AG04449 (cell line): ENCODE data around the gene AK8.

ENCODE experiments used
- CTCF ChIA-PET: fragments of 350-600 bp; formaldehyde crosslinking; extraction: SDS; loops from one replicate; lab custom pipeline; 2021; ENCODE audit warnings: antibody characterized with exemption; lab: Yijun Ruan, JAX
- POLR2A ChIA-PET: fragments of 400-600, 350-600 bp; formaldehyde crosslinking; extraction: SDS; loops from one replicate; lab custom pipeline; 2020; ENCODE audit warnings: antibody characterized with exemption, inconsistent platforms; lab: Yijun Ruan, JAX
- DNase-seq: peaks from one replicate; pipeline ENCODE4 v3.0.0-alpha.2; 2010; ENCODE audit warnings: low read depth, low spot score
- H3K4me3 ChIP-seq: 2 replicates; pipeline ENCODE4 v1.5.1; 2011; ENCODE audit warnings: low read depth, mild to moderate bottlenecking, control low read depth, low read length
- CTCF ChIP-seq: IDR thresholded peaks from one replicate; pipeline ENCODE4 v1.5.1; 2011; ENCODE audit warnings: mild to moderate bottlenecking, moderate library complexity, low read length, control low read depth, inconsistent platforms; ENCODE audit not compliant: insufficient read depth; ENCODE audit errors: missing control alignments

Gene AK8

GRCh38 chr9:132873403-132873802 is 4.7 kb downstream of the AK8 start:
- no peak for TF ChIP-seq CTCF
- POLR2A ChIA-PET, result no interaction called here
- CTCF ChIA-PET, result interaction anchor here (1.8 kb wide), 1 partner anchor 28 kb away, joined by 5 read pairs; no protein-coding TSS in a partner anchor
- no peak overlapping the region for H3K4me3 ChIP-seq
- no peak for DNase-seq

- CTCF ChIA-PET, result no interaction called here
- no peak overlapping the region for H3K4me3 ChIP-seq
- no peak for TF ChIP-seq CTCF
- DNase-seq, result no peak
- POLR2A ChIA-PET, result no interaction called here
Measured at GRCh38 chr9:132869266-132869665, 8.8 kb downstream of the AK8 start.

- no peak for DNase-seq
- TF ChIP-seq CTCF, result no peak
- POLR2A ChIA-PET, result no interaction called here
- no peak overlapping the region for H3K4me3 ChIP-seq
- CTCF ChIA-PET, result interaction anchor here (1.2 kb wide), 2 partner anchors 10 to 35 kb away, joined by 3 read pairs; no protein-coding TSS in a partner anchor
Measured at GRCh38 chr9:132866898-132867297, 11.2 kb downstream of the AK8 start.

GRCh38 chr9:132864691-132865090 is 13.4 kb downstream of the AK8 start:
- no peak for TF ChIP-seq CTCF
- ChIA-PET POLR2A (no interaction called here), CTCF (no interaction called here)
- DNase-seq, result no peak
- H3K4me3 ChIP-seq, result no peak overlapping the region

DNA sequence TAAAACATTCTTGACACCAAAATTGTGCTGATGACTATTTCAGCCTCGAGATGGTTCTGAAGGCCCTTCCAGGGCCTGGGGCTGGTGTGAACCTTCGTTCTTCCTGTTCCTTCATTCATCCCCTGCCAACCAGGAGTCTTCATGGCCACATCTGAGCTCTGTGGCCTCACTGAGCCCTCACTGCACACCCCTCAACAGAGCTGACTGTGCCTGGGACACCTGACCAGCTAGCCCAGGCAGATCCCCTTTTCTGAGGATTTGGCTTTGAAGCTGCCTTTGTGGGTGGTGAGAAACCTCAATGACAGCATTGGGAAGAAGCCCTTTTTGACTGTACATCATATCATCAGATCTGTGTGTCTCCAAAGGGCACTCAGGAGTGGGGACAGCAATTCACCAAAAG is 13.8 kb downstream of the AK8 start:
- DNase-seq, result no peak
- no peak for TF ChIP-seq CTCF
- ChIA-PET POLR2A (no interaction called here), CTCF (no interaction called here)
- H3K4me3 ChIP-seq, result no peak overlapping the region

- CTCF ChIA-PET, result interaction anchor here (1.6 kb wide), 1 partner anchor 109 kb away, joined by 3 read pairs; no protein-coding TSS in a partner anchor
Measured at GRCh38 chr9:132863096-132863495, 15.0 kb downstream of the AK8 start.

More at GRCh38 chr9:132863096-132863495, 15.0 kb downstream of the AK8 start:
- no peak for DNase-seq
- no peak for TF ChIP-seq CTCF
- H3K4me3 ChIP-seq, result no peak overlapping the region
- POLR2A ChIA-PET, result no interaction called here
